ENCODE results near the gene SYCP1.
"Not testable (repeated sequence)": the region's sequence is repeated elsewhere in the genome, so short reads cannot be mapped to it uniquely, and the experiment has no call there.

SYCP1 gene, protein sequence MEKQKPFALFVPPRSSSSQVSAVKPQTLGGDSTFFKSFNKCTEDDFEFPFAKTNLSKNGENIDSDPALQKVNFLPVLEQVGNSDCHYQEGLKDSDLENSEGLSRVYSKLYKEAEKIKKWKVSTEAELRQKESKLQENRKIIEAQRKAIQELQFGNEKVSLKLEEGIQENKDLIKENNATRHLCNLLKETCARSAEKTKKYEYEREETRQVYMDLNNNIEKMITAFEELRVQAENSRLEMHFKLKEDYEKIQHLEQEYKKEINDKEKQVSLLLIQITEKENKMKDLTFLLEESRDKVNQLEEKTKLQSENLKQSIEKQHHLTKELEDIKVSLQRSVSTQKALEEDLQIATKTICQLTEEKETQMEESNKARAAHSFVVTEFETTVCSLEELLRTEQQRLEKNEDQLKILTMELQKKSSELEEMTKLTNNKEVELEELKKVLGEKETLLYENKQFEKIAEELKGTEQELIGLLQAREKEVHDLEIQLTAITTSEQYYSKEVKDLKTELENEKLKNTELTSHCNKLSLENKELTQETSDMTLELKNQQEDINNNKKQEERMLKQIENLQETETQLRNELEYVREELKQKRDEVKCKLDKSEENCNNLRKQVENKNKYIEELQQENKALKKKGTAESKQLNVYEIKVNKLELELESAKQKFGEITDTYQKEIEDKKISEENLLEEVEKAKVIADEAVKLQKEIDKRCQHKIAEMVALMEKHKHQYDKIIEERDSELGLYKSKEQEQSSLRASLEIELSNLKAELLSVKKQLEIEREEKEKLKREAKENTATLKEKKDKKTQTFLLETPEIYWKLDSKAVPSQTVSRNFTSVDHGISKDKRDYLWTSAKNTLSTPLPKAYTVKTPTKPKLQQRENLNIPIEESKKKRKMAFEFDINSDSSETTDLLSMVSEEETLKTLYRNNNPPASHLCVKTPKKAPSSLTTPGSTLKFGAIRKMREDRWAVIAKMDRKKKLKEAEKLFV

DNA sequence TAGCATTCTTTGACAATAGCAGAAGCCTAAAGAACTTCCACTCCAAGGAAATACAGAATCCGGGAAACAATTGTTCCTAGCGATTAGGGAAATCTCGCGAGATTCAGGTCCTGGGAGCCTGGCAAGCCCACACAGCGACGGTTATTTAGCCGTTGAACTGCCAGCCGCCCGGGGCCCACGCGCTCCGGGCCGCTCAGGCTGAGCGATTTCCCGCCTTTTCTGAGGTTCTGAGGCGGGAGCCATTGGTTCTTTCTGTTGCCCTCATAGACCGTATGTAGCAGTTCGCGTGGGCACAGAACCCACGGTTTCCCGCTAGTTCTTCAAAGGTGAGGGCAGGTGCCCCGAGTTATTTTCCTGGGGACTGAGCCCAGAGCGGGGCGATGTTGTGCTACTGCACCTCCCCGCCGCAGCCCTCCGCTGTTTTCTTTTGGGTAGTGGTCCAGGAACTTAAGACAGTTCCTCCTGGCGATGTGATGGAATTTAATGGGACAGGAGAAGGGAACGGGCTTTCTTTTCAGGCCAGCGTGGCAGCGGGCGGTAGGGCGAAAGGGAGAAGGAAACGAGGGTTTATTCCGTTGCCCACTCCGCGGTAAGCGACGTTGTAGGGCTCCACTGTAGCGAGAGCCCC, at the start of gene SYCP1:
Gene SYCP1 (plus strand): TSS at position 171 of the 628 bp plus-strand sequence. CDS start 602 bp downstream, outside the sequence.
- Histone ChIP-seq H3K4me3 (no peak within 1 kb of the TSS), H3K27ac (no peak within 1 kb of the TSS)

DNA sequence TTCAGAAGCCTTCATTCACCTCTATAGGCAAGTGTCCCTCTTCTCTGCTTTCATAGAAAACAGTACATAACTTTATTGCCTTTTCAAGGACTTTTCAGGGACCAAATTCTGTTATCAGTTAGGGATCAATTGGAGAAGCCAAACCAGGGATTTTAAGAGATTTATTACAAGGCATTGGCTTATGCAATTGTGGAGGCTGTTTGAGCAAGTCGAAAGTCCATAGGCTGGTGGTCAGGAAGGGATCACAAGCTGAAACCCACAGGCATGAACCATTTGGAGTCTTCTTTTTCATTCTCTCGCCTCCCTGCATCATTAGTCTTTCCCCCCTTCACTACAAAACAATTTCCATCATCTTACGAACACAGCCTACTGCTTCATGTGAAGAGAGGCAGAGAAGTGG, 34.8 kb upstream of the SYCP1 start:
- Histone ChIP-seq H3K4me3 (no peak overlapping the region), H3K27ac (no peak overlapping the region)

DNA sequence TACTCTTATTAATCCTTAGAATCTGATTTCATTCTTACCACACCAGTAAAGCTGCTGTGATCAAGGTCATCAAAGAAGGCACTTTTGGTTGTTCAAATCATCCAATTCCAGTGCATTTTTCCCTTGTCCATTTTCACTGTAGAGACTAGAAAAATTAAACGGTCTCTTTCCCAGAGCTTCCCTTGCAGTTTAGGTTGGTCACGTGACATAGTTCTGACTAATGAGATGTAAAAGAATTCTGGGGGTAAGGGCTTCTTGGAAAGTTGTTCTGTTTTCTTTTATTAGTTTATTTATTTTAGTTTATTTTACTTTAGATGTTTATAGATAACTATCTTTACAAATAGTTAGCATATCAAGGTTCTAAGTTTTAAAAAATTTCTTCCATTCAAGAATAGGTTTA, 34.3 kb upstream of the SYCP1 start:
- no peak overlapping the region for H3K27ac ChIP-seq

DNA sequence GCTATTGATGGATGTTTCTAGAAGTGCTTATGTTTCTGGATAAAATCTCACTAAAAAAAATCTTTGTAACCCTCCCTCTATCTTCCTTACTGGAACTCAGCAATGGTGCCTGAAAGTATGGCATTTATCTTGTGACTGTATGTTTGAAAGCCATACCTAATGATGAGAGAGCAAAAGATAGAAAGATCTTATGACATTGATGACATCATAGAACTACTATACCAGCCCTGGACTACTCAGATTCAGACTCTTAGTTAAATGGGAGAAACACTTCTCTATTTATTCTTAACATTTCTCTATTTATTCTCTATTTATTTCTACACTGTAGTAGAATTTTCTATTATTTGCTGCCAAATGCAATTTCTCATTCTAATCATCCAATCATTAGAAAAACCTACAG, 32.7 kb upstream of the SYCP1 start:
- H3K4me3 ChIP-seq = no peak overlapping the region
- no peak overlapping the region for H3K27ac ChIP-seq

More for the DNA sequence above, 34.3 kb upstream of the SYCP1 start:
- H3K4me3 ChIP-seq = no peak overlapping the region

DNA sequence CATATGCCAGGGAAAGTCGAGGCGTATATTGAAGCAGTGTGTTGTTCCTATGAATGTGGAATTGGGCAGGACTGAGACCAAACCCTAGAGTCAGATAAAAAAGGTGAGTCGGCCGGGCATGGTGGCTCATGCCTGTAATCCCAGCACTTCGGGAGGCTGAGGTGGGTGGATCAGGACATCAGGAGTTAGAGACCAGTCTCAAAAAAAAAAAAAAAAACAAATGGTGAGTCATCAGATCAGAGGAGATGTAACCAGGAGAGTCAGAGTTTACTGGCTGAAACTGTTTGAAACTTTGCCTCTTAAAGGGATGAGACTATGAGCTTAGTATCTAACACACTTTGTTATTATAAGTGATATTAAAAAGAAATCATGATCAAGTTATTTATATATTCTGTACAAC, 26.4 kb upstream of the SYCP1 start:
- Histone ChIP-seq H3K27ac (no peak overlapping the region), H3K4me3 (no peak overlapping the region)

DNA sequence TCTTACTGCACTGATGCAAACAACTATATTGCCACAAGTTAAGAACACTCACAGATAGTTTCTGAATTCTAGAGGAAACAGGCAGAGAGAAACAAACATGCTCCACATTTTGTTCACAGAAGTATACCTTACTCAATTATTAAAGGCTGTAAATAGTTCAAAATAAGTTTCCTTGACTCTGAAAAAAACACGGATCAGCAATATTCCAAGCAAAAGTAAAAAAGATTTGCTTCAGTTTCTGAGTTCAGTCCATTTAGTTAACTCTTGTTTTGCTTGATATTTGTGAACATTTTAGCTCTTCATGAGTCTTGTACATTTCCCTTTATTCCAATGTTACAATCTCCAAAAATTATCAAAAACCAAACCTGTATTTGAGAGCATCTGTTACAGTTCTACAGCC, 24.6 kb upstream of the SYCP1 start:
- H3K4me3 ChIP-seq, H3K27ac ChIP-seq: not testable (repeated sequence)

DNA sequence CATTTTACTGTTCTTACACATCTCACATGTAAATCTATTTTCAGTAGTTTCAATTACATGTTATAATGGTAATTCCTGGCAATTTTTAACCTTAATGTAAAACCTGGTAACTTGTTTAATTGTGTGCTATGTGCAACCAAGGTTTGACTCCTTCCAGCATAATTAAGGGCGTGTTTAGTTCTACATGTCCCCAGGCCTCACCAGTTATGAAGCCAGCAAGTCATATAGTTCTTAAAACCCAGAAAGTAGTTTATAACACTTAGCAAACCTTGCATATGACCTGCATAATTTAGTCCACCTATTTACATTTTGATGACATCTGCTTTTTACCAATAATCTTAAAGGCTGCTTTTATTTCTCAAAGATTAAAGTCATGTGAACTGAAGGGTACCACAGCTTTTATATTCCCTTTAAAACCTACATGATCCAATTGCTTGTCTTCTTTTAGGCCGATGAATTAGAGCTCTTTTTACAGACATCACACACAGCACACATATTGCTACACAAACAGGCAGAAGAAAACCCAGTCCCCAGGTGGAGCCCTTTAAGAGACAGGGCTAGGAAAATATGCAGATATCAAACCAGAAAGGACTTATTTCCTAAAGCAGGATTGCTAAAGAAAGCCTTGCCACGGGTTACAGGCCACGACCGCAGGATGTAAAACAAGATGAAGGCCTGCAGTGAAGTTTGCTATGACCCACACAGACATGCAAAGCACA, 23.2 kb upstream of the SYCP1 start:
- Histone ChIP-seq H3K4me3 (no peak overlapping the region), H3K27ac (no peak overlapping the region)

DNA sequence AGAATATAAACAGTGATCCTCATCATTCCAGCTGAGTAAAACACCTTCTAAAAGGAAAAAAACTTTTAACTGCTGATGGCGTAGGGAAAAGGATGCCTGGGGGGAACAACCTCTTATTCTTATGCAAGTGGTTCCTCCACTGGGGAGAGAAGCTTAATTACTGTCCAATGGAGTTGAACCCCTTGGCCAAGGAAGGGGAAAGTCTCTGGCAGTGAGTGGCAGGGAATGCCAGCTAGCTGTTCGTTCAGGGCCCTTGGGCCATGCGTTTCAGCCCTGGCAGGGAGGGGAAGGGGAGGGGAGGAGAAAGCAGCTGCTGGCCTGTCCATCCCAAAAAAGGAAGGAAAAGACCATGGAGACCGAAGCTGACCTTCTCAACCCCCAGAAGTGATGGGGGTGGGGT, 22.6 kb upstream of the SYCP1 start:
- Histone ChIP-seq H3K4me3 (no peak overlapping the region), H3K27ac (no peak overlapping the region)

DNA sequence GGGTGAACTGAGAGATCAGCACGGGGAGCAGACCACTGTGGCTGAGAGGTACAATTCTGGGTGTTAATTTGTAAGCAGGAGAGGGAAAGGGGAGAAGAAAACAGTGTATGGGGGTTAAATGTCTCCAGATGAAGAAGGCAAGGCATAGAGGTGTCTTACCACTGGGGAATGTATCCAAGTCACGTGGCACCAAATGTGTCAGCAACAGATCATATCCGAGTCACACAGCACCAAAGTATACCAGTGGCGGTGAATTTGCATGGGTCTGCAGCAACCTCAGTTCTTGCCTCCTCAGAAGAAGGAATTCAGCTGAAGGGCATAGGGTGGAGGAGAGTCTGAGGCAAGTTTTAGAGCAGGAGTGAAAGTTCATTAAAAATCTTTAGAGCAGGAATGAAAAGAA, 21.2 kb upstream of the SYCP1 start:
- H3K27ac ChIP-seq = no peak overlapping the region
- no peak overlapping the region for H3K4me3 ChIP-seq

DNA sequence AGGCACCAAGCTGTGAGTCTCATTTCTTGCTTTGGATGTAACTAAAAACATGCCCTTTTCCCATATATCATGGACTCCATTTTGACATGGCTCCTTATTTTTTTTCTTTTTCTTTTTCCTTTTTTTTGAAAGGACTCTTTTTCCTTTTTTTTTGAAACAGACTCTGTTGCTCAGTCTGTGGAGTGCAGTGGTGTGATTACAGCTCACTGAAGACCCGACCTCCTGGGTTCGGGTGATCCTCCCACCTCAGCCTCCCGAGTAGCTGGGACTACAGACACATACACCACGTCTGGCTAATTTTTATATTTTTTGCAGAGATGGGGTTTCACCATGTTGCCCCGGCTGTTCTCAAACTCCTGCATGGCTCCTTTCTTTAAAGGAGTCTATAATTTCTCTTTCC, 10.4 kb upstream of the SYCP1 start:
- Histone ChIP-seq H3K4me3 (no peak overlapping the region), H3K27ac (no peak overlapping the region)

DNA sequence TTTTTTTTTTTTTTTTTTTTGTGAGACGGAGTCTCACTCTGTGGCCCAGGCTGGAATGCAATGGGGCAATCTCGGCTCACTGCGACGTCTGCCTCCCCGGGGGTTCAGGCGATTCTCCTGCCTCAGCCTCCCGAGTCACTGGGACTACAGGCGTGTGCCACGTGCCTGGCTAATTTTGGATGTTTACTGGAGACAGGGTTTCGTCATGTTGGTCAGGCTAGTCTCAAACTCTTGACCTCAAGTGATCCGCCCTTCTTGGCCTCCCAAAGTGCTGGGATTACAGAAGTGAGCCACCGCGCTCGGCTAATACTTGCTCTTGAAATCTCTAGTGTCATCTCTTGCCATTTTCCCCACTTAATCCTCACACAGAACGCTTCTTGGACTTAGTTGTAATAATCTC, 1.1 kb upstream of the SYCP1 start:
- Histone ChIP-seq H3K4me3 (no peak overlapping the region), H3K27ac (no peak overlapping the region)

DNA sequence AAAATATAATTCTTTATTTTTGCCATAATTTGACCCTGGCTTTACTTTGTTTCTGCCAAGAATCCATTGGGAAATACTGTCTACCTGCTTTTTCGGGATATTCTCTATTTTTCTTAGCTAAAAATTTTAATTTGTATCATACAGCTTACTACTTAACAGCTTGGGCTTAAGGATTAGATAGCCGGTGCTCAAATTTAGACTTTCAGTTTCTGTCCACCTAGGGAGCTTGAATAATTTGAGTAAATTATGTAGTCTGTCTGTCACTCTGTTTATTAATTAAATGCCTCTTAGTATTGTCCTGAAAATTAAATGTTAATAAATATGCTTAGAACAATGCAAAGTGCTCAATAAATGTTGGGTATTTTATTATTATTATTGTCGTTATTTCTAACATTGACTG, 6.7 kb downstream of the SYCP1 start:
- no peak overlapping the region for H3K27ac ChIP-seq

DNA sequence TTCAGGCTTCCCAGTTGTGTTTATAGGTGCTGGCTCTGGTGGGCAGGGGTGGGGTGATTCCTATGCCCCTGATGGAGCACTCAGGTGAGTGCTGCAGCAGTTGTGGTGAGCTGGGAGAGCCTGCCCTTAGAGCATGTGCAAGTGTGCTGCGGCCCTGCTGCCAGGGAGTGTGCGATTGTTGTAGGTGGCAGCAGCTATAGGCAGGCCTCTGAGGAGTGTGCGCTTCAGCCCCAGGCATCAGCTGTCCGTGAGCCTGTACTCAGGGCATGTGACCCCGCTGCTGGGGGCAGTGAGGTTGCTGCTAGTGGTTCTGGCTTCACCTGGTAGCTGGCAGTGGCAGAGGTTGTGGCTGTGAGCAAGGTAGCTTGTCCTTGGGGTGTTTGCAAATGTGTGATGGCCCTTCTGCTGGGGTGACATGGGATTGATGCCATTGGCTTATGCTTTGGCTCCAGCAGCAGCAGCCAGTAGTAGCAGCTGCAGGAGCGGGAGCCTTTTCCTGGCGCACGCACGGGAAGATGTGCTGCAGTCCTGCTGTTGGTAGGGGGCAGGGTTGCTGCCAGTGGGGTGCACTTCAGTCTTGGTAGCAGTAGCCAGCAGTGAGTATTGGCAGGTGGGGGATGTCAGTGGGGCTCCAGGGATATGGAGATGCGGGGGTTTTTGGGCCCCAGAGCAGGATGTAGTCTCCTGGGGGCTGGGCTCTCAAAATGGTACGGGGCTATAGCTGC, 37.7 kb downstream of the SYCP1 start:
- Histone ChIP-seq H3K4me3 (no peak overlapping the region), H3K27ac (no peak overlapping the region)

More for the DNA sequence above, 6.7 kb downstream of the SYCP1 start:
- H3K4me3 ChIP-seq = no peak overlapping the region

DNA sequence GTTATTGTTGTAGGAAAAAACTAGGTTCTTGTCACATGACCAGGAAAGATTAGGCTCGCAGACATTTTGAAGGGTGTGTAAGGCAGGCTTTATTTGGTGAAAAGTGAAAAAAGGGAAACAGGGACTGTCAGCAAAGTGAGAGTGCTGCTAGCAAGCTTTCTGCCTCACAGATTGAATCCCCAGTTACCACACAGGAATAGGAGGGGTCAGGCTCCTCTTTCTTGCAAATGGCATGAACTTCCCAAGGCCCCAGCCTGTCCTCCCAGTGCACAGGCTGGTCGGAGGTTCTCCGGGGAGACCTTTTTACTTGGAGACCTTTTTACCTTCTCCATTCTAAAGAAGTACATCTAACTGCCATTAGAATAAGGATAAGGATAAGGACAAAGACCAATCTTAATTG, 42.1 kb downstream of the SYCP1 start:
- no peak overlapping the region for H3K4me3 ChIP-seq
- no peak overlapping the region for H3K27ac ChIP-seq

DNA sequence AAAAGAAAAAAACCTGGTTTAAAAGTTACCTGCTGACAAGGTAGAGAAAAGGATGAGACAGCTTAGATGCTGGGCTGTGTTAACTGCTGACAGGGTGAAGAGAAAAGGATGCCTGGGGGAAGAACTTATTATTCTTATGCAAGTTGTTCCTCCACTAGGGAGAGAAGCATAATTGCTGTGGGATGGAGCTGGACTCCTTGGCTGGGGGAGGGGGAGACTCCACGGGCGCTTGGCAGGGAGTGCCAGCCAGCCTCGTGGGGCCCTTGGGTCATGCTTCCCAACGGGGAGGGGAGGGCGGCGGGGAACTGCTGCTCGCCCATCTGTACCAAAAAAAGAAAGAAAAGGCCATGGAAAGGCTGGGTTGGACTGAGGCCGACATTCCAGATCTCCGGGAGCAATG, 47.2 kb downstream of the SYCP1 start:
- Histone ChIP-seq H3K27ac (no peak overlapping the region), H3K4me3 (no peak overlapping the region)

DNA sequence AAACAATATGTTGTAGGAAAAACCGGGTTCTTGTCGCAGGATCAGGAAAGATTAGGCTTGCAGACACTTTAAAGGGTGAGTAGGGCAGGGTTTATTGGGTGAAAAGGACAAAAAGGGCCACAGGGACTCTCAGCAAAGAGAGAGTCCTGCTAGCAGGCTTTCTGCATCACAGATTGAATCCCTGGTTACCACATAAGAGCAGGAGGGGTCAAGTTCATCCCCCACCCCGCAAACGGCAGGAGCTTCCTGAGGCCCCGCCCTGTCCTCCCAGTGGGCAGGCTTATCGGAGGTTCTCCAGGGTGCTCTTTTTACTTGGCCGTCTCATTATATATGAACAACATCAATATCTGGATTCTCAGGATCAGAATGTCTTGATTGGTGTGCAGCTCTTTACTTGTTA, 47.7 kb downstream of the SYCP1 start:
- Histone ChIP-seq H3K4me3 (no peak overlapping the region), H3K27ac (no peak overlapping the region)

DNA sequence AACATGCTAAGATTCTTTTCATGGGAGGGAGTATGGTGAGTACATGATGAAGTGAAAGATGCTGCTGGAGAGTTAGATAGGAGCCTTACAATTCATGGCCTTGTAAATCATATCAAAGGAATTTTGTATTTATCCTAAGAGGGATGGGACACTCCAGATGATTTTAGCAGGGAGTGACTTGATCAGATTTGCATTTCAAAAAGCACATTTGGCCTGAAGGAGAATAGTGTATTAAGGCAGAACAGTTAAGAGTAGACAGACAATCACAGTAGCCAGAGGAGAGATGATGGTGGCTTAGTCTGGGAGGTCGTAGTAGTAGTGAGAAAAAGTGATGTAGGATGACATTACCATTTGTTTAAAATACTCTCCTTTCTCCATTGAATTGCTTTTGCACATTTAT, 48.8 kb downstream of the SYCP1 start:
- Histone ChIP-seq H3K4me3 (no peak overlapping the region), H3K27ac (no peak overlapping the region)

DNA sequence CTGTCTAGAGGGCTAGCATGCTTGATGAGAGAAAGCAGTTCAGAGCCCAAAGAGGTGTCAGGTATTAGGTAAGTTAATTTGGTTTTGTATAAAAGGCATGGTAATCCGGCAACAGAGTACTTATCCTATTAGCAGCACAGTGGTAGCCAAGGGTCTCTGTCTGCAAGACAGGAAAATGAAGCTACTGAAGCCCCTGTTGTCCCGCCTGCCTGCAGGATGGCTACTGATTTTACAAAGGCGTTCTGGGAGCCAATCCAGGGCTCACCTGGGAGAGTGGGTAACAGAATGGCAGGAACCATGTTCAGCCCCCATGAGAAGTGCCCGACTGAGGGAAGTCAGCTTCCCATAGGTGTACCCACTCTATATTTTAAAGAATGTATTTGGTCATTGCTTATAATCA, 61.1 kb downstream of the SYCP1 start:
- not testable (repeated sequence) for H3K4me3 ChIP-seq, H3K27ac ChIP-seq

DNA sequence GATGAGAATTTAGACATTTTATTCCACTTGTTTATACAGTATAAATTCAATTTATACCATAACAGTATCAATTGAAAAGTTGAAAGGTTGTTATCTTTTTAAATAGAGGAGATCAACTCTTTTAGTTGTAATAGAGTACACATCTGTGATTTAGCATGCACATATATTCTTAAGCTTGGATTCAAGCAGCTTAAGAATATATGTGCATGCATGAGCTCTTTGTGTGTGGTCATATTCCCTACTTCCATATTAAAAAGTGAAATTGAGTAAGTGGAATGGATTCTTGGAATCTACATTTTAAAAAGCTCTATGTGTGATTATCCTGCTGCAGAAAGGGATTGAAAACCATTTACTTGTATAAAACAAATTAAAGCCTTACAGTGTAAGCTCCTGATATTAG, 71.9 kb downstream of the SYCP1 start:
- Histone ChIP-seq H3K27ac (no peak overlapping the region), H3K4me3 (no peak overlapping the region)

Data from skin epidermis (tissue), 12 donors.